Stomach (tissue), 9 donors: ENCODE measurements around the gene PHLDB1. TPM values are rescaled to one million over a fixed set of nuclear protein-coding genes. Genes with fewer than 3 reads are reported as not detected.

ENCODE experiments used
- DNase-seq, 2 donors: peaks; one replicate each; pipeline versions ENCODE4 v3.0.0 to v3.0.0-alpha.2; 2013 to 2019
- H3K27ac ChIP-seq, 5 donors: fragments of 200-600 bp in 4 of 5; sonication (generic) in 4 of 5; one replicate each; pipeline ENCODE4 v1.5.1; 2013 to 2019; ENCODE audit warnings: mild to moderate bottlenecking in 1 of 5, moderate library complexity in 1 of 5
- H3K27me3 ChIP-seq, 3 donors: fragments of 200-600 bp; sonication (generic); one replicate each; pipeline ENCODE4 v1.5.1; 2017 to 2019; ENCODE audit warnings: mixed run types in 1 of 3
- H3K36me3 ChIP-seq, 4 donors: fragments of 200-600 bp; sonication (generic); 1 replicate in 3 of 4; 2 replicates in 1 of 4; pipeline ENCODE4 v1.5.1; 2016 to 2019
- H3K4me1 ChIP-seq, 4 donors: fragments of 200-600 bp; sonication (generic); one replicate each; pipeline ENCODE4 v1.5.1; 2016 to 2019
- H3K4me3 ChIP-seq, 4 donors: fragments of 200-600 bp; sonication (generic) in 3 of 4; one replicate each; pipeline ENCODE4 v1.5.1; 2016 to 2019; ENCODE audit warnings: mild to moderate bottlenecking in 1 of 4
- H3K9me3 ChIP-seq, 4 donors: fragments of 200-600 bp; sonication (generic); one replicate each; pipeline ENCODE4 v1.5.1; 2016 to 2019
- CTCF ChIP-seq, 7 experiments: fragments of 450-650 bp in 4 of 7; fragments of 200-600 bp in 3 of 7; sonication (generic) in 3 of 7; IDR thresholded peaks; one replicate each; pipeline ENCODE4 v1.5.1; 2016 to 2019; ENCODE audit warnings: antibody characterized with exemption in 7 of 7, control low read depth in 2 of 7, mild to moderate bottlenecking in 1 of 7
- EP300 ChIP-seq: sonication (generic); formaldehyde crosslinking; IDR thresholded peaks from one replicate; pipeline ENCODE4 v1.6.1; 2017; ENCODE audit warnings: antibody characterized with exemption
- POLR2A ChIP-seq, 4 donors: fragments of 450-650 bp; IDR thresholded peaks; one replicate each; pipeline ENCODE4 v1.6.1; 2016; ENCODE audit warnings: antibody characterized with exemption in 4 of 4, control low read depth in 2 of 4, mild to moderate bottlenecking in 1 of 4, moderate library complexity in 1 of 4
- POLR2AphosphoS5 ChIP-seq, 3 donors: sonication (generic); formaldehyde crosslinking; IDR thresholded peaks; one replicate each; pipeline ENCODE4 v1.6.1; 2016; ENCODE audit warnings: antibody characterized with exemption in 3 of 3
- WGBS, 5 donors: extraction: QIAGEN DNeasy Blood & Tissue Kit in 3 of 5; methylation state at CpG; one replicate each; pipeline versions ENCODE4 v1.1.5 to v1.1.7; 2013 to 2018; 5-methylcytosine and 5-hydroxymethylcytosine counted together
- intact Hi-C: fragments of 100-400 bp; cut with DNase I; formaldehyde crosslinking; loops from one replicate; pipeline ENCODE4 v1.15.1; 2023; ENCODE audit warnings: low total_unique reads
- polyA plus RNA-seq, 3 donors: library from polyadenylated mRNA; stranded (reverse); fragments of 200-250 nt; gene quantifications; one replicate each; pipeline ENCODE4 v1.2.3, GENCODE V29; 2013
- total RNA-seq, 5 donors: library from RNA; depleted of rRNA; stranded (reverse); fragments of >200 nt; gene quantifications; one replicate each; pipeline versions ENCODE4 v1.1.0 to v1.2.3, GENCODE V29; 2014 to 2016
- donor health status: healthy with polysubstance abuse.
- donor health status: Bipolar disorder and iron deficiency.
- donor health status: healthy.

PHLDB1 gene
- total and polyA plus RNA-seq, 8 donors, result 28.4 to 291 (median 41.4) TPM

GRCh38 chr11:118663381-118663780 is 56.0 kb downstream of the PHLDB1 start:
- H3K4me3 ChIP-seq, result no peak overlapping the region
- H3K27me3 ChIP-seq, result peaks cover 0 to 6% (median 0%) of the 10 kb centered on the region in 3 donors
- no peak for TF ChIP-seq EP300
- no peak for TF ChIP-seq POLR2A (IDR thresholded peaks at IDR 0.05)
- no peak for TF ChIP-seq POLR2AphosphoS5 (IDR thresholded peaks at IDR 0.05)
- no peak for TF ChIP-seq CTCF (IDR thresholded peaks at IDR 0.05)
- WGBS, 5 donors, result 81 to 90% (median 87%) methylated on average over 4 of the region's 4 CpGs
- no peaks in the 10 kb centered on the region for H3K9me3 ChIP-seq
- H3K27ac ChIP-seq, result no peak overlapping the region
- H3K36me3 ChIP-seq, result no peaks in the 10 kb centered on the region
- no peak for DNase-seq
- intact Hi-C loops, result no loop called here
- peaks cover 8 to 16% (median 14%) of the 10 kb centered on the region in 4 donors for H3K4me1 ChIP-seq

GRCh38 chr11:118663902-118664301 is 56.5 kb downstream of the PHLDB1 start:
- DNase-seq, result no peak
- H3K36me3 ChIP-seq, result no peaks in the 10 kb centered on the region
- H3K4me1 ChIP-seq, result peaks cover 8 to 12% (median 11%) of the 10 kb centered on the region in 4 donors
- H3K27me3 ChIP-seq, result peaks cover 0 to 6% (median 0%) of the 10 kb centered on the region in 3 donors
- TF ChIP-seq CTCF (IDR thresholded peaks at IDR 0.05), result no peak
- TF ChIP-seq EP300, result no peak
- TF ChIP-seq POLR2A (IDR thresholded peaks at IDR 0.05), result no peak
- TF ChIP-seq POLR2AphosphoS5 (IDR thresholded peaks at IDR 0.05), result no peak
- no peak overlapping the region for H3K27ac ChIP-seq
- WGBS, 5 donors, result 74 to 80% (median 77%) methylated on average over 3 of the region's 3 CpGs
- intact Hi-C loops, result no loop called here
- no peak overlapping the region for H3K4me3 ChIP-seq
- H3K9me3 ChIP-seq, result no peaks in the 10 kb centered on the region

GRCh38 chr11:118666371-118666770 is 59.0 kb downstream of the PHLDB1 start:
- no peak overlapping the region for H3K4me3 ChIP-seq
- no peaks in the 10 kb centered on the region for H3K36me3 ChIP-seq
- no peak overlapping the region for H3K27ac ChIP-seq
- intact Hi-C loops, result no loop called here
- WGBS, 5 donors, result 77 to 88% (median 87%) methylated on average over 5 of the region's 5 CpGs
- no peaks in the 10 kb centered on the region for H3K9me3 ChIP-seq
- no peaks in the 10 kb centered on the region for H3K4me1 ChIP-seq
- H3K27me3 ChIP-seq, result peaks cover 0 to 5% (median 0%) of the 10 kb centered on the region in 3 donors
- DNase-seq, result no peak
- TF ChIP-seq POLR2AphosphoS5 (IDR thresholded peaks at IDR 0.05) (no peak), POLR2A (IDR thresholded peaks at IDR 0.05) (no peak), EP300 (no peak), CTCF (IDR thresholded peaks at IDR 0.05) (no peak)

GRCh38 chr11:118670063-118670462 is 62.6 kb downstream of the PHLDB1 start:
- Histone ChIP-seq H3K4me1 (no peaks in the 10 kb centered on the region), H3K27ac (no peak overlapping the region), H3K36me3 (no peaks in the 10 kb centered on the region), H3K9me3 (no peaks in the 10 kb centered on the region), H3K4me3 (no peak overlapping the region), H3K27me3 (no peaks in the 10 kb centered on the region)
- no peak for TF ChIP-seq POLR2AphosphoS5 (IDR thresholded peaks at IDR 0.05)
- TF ChIP-seq CTCF (IDR thresholded peaks at IDR 0.05), result no peak
- TF ChIP-seq POLR2A (IDR thresholded peaks at IDR 0.05), result no peak
- no peak for TF ChIP-seq EP300
- WGBS, 5 donors, result 34 to 59% (median 38%) methylated on average over 2 of the region's 2 CpGs
- intact Hi-C loops, result no loop called here
- DNase-seq, result no peak
